CD4-positive, alpha-beta memory T cell (primary cell): ENCODE results near the gene DEFB119. TPM values are rescaled to one million over a fixed set of nuclear protein-coding genes. Genes with fewer than 3 reads are reported as not detected.

Source experiments
- CTCF ChIA-PET: fragments of 350-600 bp; sonication (Branson Sonifier 250); formaldehyde crosslinking; loops from one replicate; lab custom pipeline; 2021; ENCODE audit warnings: inconsistent platforms; ENCODE audit not compliant: partially characterized antibody; lab: Charles Lee
- POLR2A ChIA-PET: fragments of 350-600 bp; sonication (Branson Sonifier 250); formaldehyde crosslinking; loops from one replicate; lab custom pipeline; 2021; ENCODE audit not compliant: partially characterized antibody; lab: Charles Lee
- DNase-seq, 5 donors: peaks; one replicate each; pipeline versions ENCODE4 v3.0.0 to v3.0.0-alpha.2; 2020 to 2022; ENCODE audit warnings: mixed read lengths in 1 of 5
- H3K27ac ChIP-seq: one replicate; pipeline ENCODE4 v1.7.0; 2013; ENCODE audit warnings: low read depth, low read length
- H3K27me3 ChIP-seq: 2 replicates; pipeline ENCODE4 v1.7.0; 2013; ENCODE audit warnings: mild to moderate bottlenecking, low read length, moderate library complexity; ENCODE audit not compliant: insufficient read depth
- H3K36me3 ChIP-seq: 2 replicates; pipeline ENCODE4 v1.7.0; 2013; ENCODE audit warnings: mild to moderate bottlenecking, low read length, moderate library complexity; ENCODE audit not compliant: insufficient read depth
- H3K4me1 ChIP-seq: 2 replicates; pipeline ENCODE4 v1.7.0; 2013; ENCODE audit warnings: mild to moderate bottlenecking, low read length, moderate library complexity; ENCODE audit not compliant: insufficient read depth
- H3K4me3 ChIP-seq, 2 donors: one replicate each; pipeline ENCODE4 v1.7.0; 2013; ENCODE audit warnings: low read length in 2 of 2, mild to moderate bottlenecking in 1 of 2
- H3K9me3 ChIP-seq, 2 donors: one replicate each; pipeline ENCODE4 v1.7.0; 2013; ENCODE audit warnings: low read length in 2 of 2, control low read depth in 1 of 2; ENCODE audit not compliant: control insufficient read depth in 1 of 2
- H3K27ac Mint-ChIP-seq, 7 donors: one replicate each; pipeline ENCODE4 v1.8.0; 2020 to 2021; ENCODE audit warnings: mixed read lengths in 7 of 7, mild to moderate bottlenecking in 6 of 7, inconsistent platforms in 3 of 7, moderate library complexity in 3 of 7
- H3K27me3 Mint-ChIP-seq, 2 donors: one replicate each; pipeline ENCODE4 v1.8.0; 2020 to 2021; ENCODE audit warnings: mixed read lengths in 2 of 2
- H3K36me3 Mint-ChIP-seq, 2 donors: one replicate each; pipeline ENCODE4 v1.8.0; 2020 to 2021; ENCODE audit warnings: mixed read lengths in 2 of 2, inconsistent platforms in 1 of 2, mild to moderate bottlenecking in 1 of 2
- H3K4me1 Mint-ChIP-seq, 4 donors: one replicate each; pipeline ENCODE4 v1.8.0; 2020 to 2021; ENCODE audit warnings: mixed read lengths in 4 of 4, mild to moderate bottlenecking in 1 of 4
- H3K4me3 Mint-ChIP-seq, 8 donors: one replicate each; pipeline ENCODE4 v1.8.0; 2020 to 2021; ENCODE audit warnings: mixed read lengths in 8 of 8, mild to moderate bottlenecking in 7 of 8, moderate library complexity in 6 of 8, inconsistent platforms in 3 of 8
- H3K9me3 Mint-ChIP-seq, 8 donors: one replicate each; pipeline ENCODE4 v1.8.0; 2020 to 2021; ENCODE audit warnings: mixed read lengths in 8 of 8, mild to moderate bottlenecking in 5 of 8, inconsistent platforms in 3 of 8, moderate library complexity in 1 of 8
- intact Hi-C: fragments of 100-400 bp; cut with micrococcal nuclease; formaldehyde crosslinking; loops from one replicate; pipeline ENCODE4 v1.15.1; 2023
- polyA plus RNA-seq, 2 donors: library from polyadenylated mRNA; unstranded; fragments of 300-500 nt; fragmentation: Illumina TruSeq; gene quantifications; one replicate each; pipeline ENCODE4 v1.2.3, GENCODE V29; 2021
- total RNA-seq, 2 experiments: library from RNA; stranded (reverse); gene quantifications; one replicate each; pipeline ENCODE4 v1.2.3, GENCODE V29; 2021

Gene DEFB119
- total and polyA plus RNA-seq, 4 experiments from 2014 or later: not detected

DNA sequence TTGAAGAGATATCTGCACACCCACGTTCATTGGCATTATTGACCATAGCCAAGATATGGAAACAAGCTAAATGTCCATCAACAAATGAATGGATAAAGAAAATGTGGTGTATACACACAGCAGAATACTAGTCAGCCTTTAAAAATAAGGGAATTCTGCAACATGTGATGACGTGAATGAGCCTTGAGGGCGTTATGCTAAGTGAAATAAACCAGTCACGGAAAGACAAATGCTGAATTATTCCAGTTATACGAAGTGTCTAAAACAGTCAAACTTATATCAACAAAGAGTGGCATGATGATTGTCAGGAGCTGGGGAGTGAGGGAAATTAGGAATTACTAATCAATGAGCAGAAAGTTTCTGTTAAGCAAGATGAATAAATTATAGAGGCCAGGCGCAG, 24.0 kb upstream of the DEFB119 start:
- Mint-ChIP-seq H3K27ac (no peak overlapping the region), H3K4me3 (no peak overlapping the region), H3K36me3 (no peaks in the 10 kb centered on the region), H3K4me1 (no peaks in the 10 kb centered on the region), H3K27me3 (peaks cover 8 to 14% of the 10 kb centered on the region in 2 donors), H3K9me3 (peaks cover 0 to 4% (median 0%) of the 10 kb centered on the region in 8 donors)
- intact Hi-C loops: no loop called here
- Histone ChIP-seq H3K36me3 (no peaks in the 10 kb centered on the region), H3K27ac (no peak overlapping the region), H3K9me3 (no peaks in the 10 kb centered on the region), H3K4me3 (no peak overlapping the region), H3K4me1 (no peaks in the 10 kb centered on the region), H3K27me3 (no peaks in the 10 kb centered on the region)
- no peak for DNase-seq
- POLR2A ChIA-PET: no interaction called here
- CTCF ChIA-PET: no interaction called here

DNA sequence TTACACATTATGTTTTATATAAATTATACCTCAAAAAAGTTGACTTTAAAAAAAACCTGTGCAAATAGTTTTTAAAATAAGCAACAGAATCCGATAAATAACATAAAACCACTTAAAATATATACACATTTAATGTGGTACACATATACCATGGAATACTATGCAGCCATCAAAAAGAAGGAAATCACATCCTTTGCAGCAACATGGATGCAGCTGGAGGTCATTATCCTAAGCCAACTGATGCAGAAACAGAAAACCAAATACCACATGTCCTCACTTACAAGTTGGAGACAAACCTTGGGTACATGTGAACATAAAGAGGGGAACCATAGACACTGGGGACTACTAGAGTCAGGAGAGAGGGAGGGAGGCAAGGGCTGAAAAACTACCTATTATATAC, 19.6 kb upstream of the DEFB119 start:
- no peak for DNase-seq
- Mint-ChIP-seq H3K27me3 (peaks cover 10 to 12% of the 10 kb centered on the region in 2 donors), H3K27ac (no peak overlapping the region), H3K36me3 (no peaks in the 10 kb centered on the region), H3K4me3 (no peak overlapping the region), H3K4me1 (no peaks in the 10 kb centered on the region), H3K9me3 (peaks cover 0 to 6% (median 0%) of the 10 kb centered on the region in 8 donors)
- no peaks in the 10 kb centered on the region for H3K27me3 ChIP-seq
- H3K36me3 ChIP-seq: no peaks in the 10 kb centered on the region
- CTCF ChIA-PET: no interaction called here
- intact Hi-C loops: no loop called here
- H3K9me3 ChIP-seq: no peaks in the 10 kb centered on the region
- H3K4me1 ChIP-seq: no peaks in the 10 kb centered on the region
- H3K27ac ChIP-seq: no peak overlapping the region
- POLR2A ChIA-PET: no interaction called here
- no peak overlapping the region for H3K4me3 ChIP-seq

DNA sequence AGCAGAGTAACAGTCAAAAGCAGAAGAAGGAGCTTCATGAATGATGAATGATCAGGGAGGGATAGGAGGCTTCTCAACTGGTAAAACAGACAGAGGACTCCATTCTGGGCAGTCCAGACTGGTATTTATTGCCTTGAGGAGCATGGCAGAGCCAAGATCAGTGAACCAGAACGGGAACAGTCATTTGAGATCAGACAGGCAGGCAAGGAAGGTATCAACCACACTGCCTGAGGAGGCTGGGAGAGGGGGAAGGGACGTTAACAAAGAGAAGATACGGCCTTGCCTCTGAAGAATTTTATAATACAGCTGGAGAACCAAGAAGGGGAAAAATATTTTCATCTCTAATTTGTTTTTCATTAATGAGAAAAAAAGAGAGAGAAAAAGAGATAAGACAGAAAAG, 15.7 kb upstream of the DEFB119 start, which contains the start of gene DEFB121:
TSS of gene DEFB121 (minus strand) at position 101 of the 400 bp plus-strand sequence. CDS start at position 38, 63 bp downstream.
- intact Hi-C loops: no loop called here
- no peak within 1 kb of the TSS for H3K27ac ChIP-seq
- CTCF ChIA-PET: no interaction called here
- DNase-seq: no peak
- Mint-ChIP-seq H3K9me3 (peaks cover 0 to 6% (median 0%) of the 10 kb centered on the region in 8 donors), H3K27me3 (peaks cover 4 to 8% of the 10 kb centered on the region in 2 donors), H3K4me1 (no peaks in the 10 kb centered on the region), H3K4me3 (no peak within 1 kb of the TSS), H3K36me3 (no peaks in the 10 kb centered on the region), H3K27ac (peak within 1 kb of the TSS in 1 of 7 donors; percentile 1)
- no peaks in the 10 kb centered on the region for H3K4me1 ChIP-seq
- H3K9me3 ChIP-seq: no peaks in the 10 kb centered on the region
- POLR2A ChIA-PET: no interaction called here
- H3K27me3 ChIP-seq: no peaks in the 10 kb centered on the region
- no peak within 1 kb of the TSS for H3K4me3 ChIP-seq
- no peaks in the 10 kb centered on the region for H3K36me3 ChIP-seq

DNA sequence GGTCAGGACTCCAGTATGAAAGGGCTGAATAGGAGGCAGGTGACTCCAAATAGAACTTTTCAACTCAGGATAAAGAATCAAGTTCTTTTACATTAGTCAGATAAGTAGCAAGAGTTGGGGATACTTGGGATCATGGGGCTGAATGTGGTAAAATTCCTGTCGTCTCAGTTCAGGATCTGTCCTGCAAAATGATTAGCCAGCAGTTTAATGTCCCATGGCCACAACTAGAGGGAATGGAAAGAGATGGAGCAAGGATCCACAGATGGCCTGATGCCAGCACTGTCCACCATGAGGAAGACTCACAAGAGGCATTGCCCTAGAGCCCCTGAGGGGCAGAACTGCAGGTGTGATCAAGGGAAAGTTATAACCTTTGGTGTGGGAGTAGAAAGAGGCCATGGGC, 13.5 kb upstream of the DEFB119 start:
- no peak overlapping the region for H3K4me3 ChIP-seq
- Mint-ChIP-seq H3K4me3 (no peak overlapping the region), H3K9me3 (peaks cover 0 to 1% (median 0%) of the 10 kb centered on the region in 8 donors), H3K27ac (no peak overlapping the region), H3K27me3 (peaks cover 7 to 8% of the 10 kb centered on the region in 2 donors), H3K36me3 (no peaks in the 10 kb centered on the region), H3K4me1 (no peaks in the 10 kb centered on the region)
- H3K27me3 ChIP-seq: no peaks in the 10 kb centered on the region
- POLR2A ChIA-PET: no interaction called here
- no peaks in the 10 kb centered on the region for H3K36me3 ChIP-seq
- intact Hi-C loops: no loop called here
- no peak for DNase-seq
- CTCF ChIA-PET: no interaction called here
- H3K9me3 ChIP-seq: no peaks in the 10 kb centered on the region
- no peak overlapping the region for H3K27ac ChIP-seq
- H3K4me1 ChIP-seq: no peaks in the 10 kb centered on the region

DNA sequence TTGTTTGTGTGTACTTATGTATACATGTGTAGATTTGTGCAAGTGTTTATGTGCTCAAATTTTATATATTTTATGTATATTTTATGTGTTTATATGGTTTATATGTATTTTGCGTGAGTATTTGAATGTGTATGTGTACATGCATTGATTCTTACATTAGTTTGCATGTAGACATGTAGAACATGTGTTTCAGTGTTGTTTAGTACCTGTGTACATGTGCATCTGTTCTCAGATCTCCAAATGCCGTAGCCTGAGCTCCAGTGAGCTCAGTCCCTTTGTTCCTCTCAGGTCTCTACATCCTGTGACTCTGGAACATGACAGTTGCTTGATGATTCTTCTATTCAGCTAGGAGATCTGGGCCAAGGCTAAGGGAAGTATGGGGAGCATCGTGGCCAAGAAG, 4.5 kb upstream of the DEFB119 start:
- Mint-ChIP-seq H3K4me3 (no peak overlapping the region), H3K4me1 (no peaks in the 10 kb centered on the region), H3K27me3 (peaks cover 6 to 13% of the 10 kb centered on the region in 2 donors), H3K9me3 (peaks cover 0 to 4% (median 0%) of the 10 kb centered on the region in 8 donors), H3K27ac (no peak overlapping the region), H3K36me3 (no peaks in the 10 kb centered on the region)
- Histone ChIP-seq H3K9me3 (no peaks in the 10 kb centered on the region), H3K36me3 (no peaks in the 10 kb centered on the region), H3K4me1 (no peaks in the 10 kb centered on the region), H3K4me3 (no peak overlapping the region), H3K27me3 (no peaks in the 10 kb centered on the region), H3K27ac (no peak overlapping the region)
- POLR2A ChIA-PET: no interaction called here
- no peak for DNase-seq
- CTCF ChIA-PET: no interaction called here
- intact Hi-C loops: no loop called here

DNA sequence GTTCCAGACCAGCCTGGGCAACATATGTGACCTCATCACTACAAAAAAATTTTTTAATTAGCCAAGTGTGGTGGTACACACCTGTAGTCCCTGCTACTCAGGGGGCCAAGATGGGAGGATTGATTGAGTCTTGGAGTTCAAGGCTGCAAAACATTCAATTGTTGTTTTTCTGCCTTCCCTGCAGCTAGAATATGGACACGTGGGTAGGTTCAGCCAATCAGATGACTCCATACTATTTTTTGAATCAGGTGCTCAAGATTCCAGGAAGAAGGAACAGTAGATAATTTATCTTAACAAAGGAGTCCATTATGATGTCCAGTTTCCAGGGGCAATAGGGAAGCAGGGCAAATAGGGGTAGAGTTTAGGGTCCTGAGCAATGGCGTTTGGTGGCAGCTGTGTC, 2.4 kb upstream of the DEFB119 start:
- intact Hi-C loops: no loop called here
- peaks cover 0 to 4% (median 0%) of the 10 kb centered on the region in 8 donors for H3K9me3 Mint-ChIP-seq

DNA sequence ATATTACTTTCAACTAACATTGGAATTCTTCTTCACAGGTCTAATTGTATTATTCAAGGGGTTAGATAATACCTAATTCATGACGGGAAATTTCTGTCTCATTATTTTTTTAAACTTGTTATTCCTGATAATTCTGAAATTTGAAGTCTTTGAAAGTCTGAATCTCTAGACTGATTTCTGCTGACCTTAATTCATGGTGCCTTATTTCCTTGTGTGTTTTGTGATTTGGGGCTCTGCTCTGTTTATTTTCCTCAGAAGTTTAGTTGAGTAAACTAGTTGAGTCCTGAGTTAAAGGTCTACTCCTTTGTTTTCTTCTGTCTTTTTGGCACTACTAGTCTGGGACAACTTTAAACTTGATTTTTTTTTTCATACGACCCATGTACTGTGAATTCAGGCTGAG, 16.0 kb downstream of the DEFB119 start:
- Histone ChIP-seq H3K36me3 (no peaks in the 10 kb centered on the region), H3K4me3 (no peak overlapping the region), H3K27me3 (no peaks in the 10 kb centered on the region), H3K9me3 (no peaks in the 10 kb centered on the region), H3K4me1 (no peaks in the 10 kb centered on the region), H3K27ac (no peak overlapping the region)
- peaks cover 0 to 15% (median 5%) of the 10 kb centered on the region in 8 donors for H3K9me3 Mint-ChIP-seq
- H3K4me3 Mint-ChIP-seq: no peak overlapping the region
- H3K4me1 Mint-ChIP-seq: peaks cover 0 to 3% (median 0%) of the 10 kb centered on the region in 4 donors
- H3K36me3 Mint-ChIP-seq: no peaks in the 10 kb centered on the region
- ChIA-PET CTCF (no interaction called here), POLR2A (no interaction called here)
- intact Hi-C loops: no loop called here
- H3K27ac Mint-ChIP-seq: no peak overlapping the region
- DNase-seq: no peak
- H3K27me3 Mint-ChIP-seq: peaks cover 3 to 8% of the 10 kb centered on the region in 2 donors

More for the DNA sequence above, 2.4 kb upstream of the DEFB119 start:
- DNase-seq: no peak
- no peaks in the 10 kb centered on the region for H3K9me3 ChIP-seq
- Mint-ChIP-seq H3K4me1 (no peaks in the 10 kb centered on the region), H3K36me3 (no peaks in the 10 kb centered on the region), H3K27ac (no peak overlapping the region), H3K4me3 (no peak overlapping the region), H3K27me3 (peaks cover 6 to 20% of the 10 kb centered on the region in 2 donors)
- H3K27ac ChIP-seq: no peak overlapping the region
- H3K27me3 ChIP-seq: no peaks in the 10 kb centered on the region
- no peaks in the 10 kb centered on the region for H3K4me1 ChIP-seq
- POLR2A ChIA-PET: no interaction called here
- H3K36me3 ChIP-seq: no peaks in the 10 kb centered on the region
- no peak overlapping the region for H3K4me3 ChIP-seq
- CTCF ChIA-PET: no interaction called here

DNA sequence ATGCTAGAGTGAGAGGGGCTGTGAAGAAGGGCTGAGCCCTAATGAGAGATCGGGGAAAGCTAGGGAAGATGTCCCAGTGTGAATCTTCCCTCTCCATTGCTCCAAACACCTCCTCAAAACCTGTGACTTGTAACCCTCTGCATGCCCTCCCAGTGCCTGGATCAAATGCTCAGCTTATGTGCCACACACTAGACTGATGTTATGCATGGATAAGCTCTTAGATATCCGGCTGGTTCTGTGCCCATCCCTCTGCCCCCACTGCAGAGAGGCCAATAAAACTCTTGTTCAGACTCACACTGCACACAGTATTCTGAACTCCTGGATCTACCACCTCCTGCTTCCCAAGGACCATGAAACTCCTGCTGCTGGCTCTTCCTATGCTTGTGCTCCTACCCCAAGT, 22.1 kb downstream of the DEFB119 start, which contains the start of gene DEFB118:
TSS of gene DEFB118 (plus strand) at position 301 of the 400 bp plus-strand sequence. CDS start at position 351, 50 bp downstream.
- POLR2A ChIA-PET: no interaction called here
- Mint-ChIP-seq H3K27me3 (peaks cover 0 to 2% of the 10 kb centered on the region in 2 donors), H3K36me3 (no peaks in the 10 kb centered on the region), H3K4me1 (no peaks in the 10 kb centered on the region), H3K4me3 (no peak within 1 kb of the TSS), H3K9me3 (peaks cover 0 to 10% (median 5%) of the 10 kb centered on the region in 8 donors), H3K27ac (no peak within 1 kb of the TSS)
- H3K27me3 ChIP-seq: no peaks in the 10 kb centered on the region
- H3K4me1 ChIP-seq: no peaks in the 10 kb centered on the region
- no peak within 1 kb of the TSS for H3K27ac ChIP-seq
- no peak within 1 kb of the TSS for H3K4me3 ChIP-seq
- DNase-seq: no peak
- no peaks in the 10 kb centered on the region for H3K9me3 ChIP-seq
- CTCF ChIA-PET: no interaction called here
- intact Hi-C loops: no loop called here
- H3K36me3 ChIP-seq: no peaks in the 10 kb centered on the region
